Motor neuron (in vitro differentiated cells): ENCODE results near the gene CFAP91. TPM values are rescaled to one million over a fixed set of nuclear protein-coding genes. Genes with fewer than 3 reads are reported as not detected.
A peak's percentile ranks its signal among the peaks of the same experiment; 100 is the strongest.

Experiments used
- ATAC-seq, 8 experiments: fragments of 200-7000 bp; cut with Tn5 transposase; replicated peaks in 6 of 8; 2 replicates each; pipeline ENCODE4 v1.8.0; 2021; ENCODE audit warnings: mild to moderate bottlenecking in 8 of 8, moderate library complexity in 8 of 8
- H3K27ac ChIP-seq, 2 donors: fragments of 250-450 bp; sonication (Bioruptor Pico); 2 replicates each; pipeline ENCODE4 v1.9.0; 2021; ENCODE audit warnings: antibody characterized with exemption in 2 of 2, mild to moderate bottlenecking in 2 of 2, moderate library complexity in 1 of 2
- H3K4me1 ChIP-seq, 2 donors: fragments of 250-450 bp; sonication (Bioruptor Pico); replicated peaks in 1 of 2; 2 replicates each; pipeline ENCODE4 v1.6.1; 2021; ENCODE audit warnings: antibody characterized with exemption in 2 of 2, mild to moderate bottlenecking in 2 of 2, moderate library complexity in 1 of 2
- H3K4me3 ChIP-seq, 5 donors: fragments of 250-450 bp; sonication (Bioruptor Pico); 2 replicates each; pipeline ENCODE4 v1.9.0; 2021; ENCODE audit warnings: antibody characterized with exemption in 5 of 5, mild to moderate bottlenecking in 5 of 5, moderate library complexity in 4 of 5
- WGBS, 10 experiments: fragments of 450-650 bp; shearing (Covaris generic); methylation state at CpG; one replicate each; pipeline ENCODE4 v1.0.0; 2022; 5-methylcytosine and 5-hydroxymethylcytosine counted together
- in situ Hi-C, 9 experiments: fragments of 400-800 bp; cut with MboI; loops; one replicate each; pipeline ENCODE4 v1.15.0; 2021; ENCODE audit warnings: low sequenced_read_pairs in 9 of 9, low pct_unique_long_range_greater_than_20kb in 2 of 9; ENCODE audit not compliant: unreplicated experiment in 9 of 9
- total RNA-seq, 8 experiments: library from RNA; unstranded; fragments of 300-600 nt; gene quantifications; 2 replicates each; pipeline versions ENCODE4 v1.2.3 to v1.2.4, GENCODE V29; 2022

Gene CFAP91
- 10 to 100 TPM in 3 of 8 experiments, 1 to 10 TPM in 3, under 1 TPM in 1, not detected in 1; 0.90 to 19.7 (median 6.4) TPM for total RNA-seq

GRCh38 chr3:119702530-119703527 lies at the start of gene CFAP91:
Gene CFAP91 (plus strand): TSS chr3:119703022. CDS start chr3:119703099, 77 bp downstream.
- H3K4me3 ChIP-seq: peak within 1 kb of the TSS; percentile 45 to 65 (median 52)
- 0 to 17% (median 2%) methylated on average over 1 to 30 of the region's 59 CpGs; no CpG with 5 or more reads in 5 of the 10 experiments for WGBS, 10 experiments
- ATAC-seq: peak; percentile 96 to 99 (median 97)
- in situ Hi-C loops: no loop called here
- H3K4me1 ChIP-seq: peaks cover 5 to 9% of the 10 kb centered on the region in 2 donors
- peak within 1 kb of the TSS in 1 of 2 donors; percentile 40 for H3K27ac ChIP-seq

GRCh38 chr3:119653876-119654275 lies 48.9 kb upstream of the CFAP91 start:
- no peak for ATAC-seq
- Histone ChIP-seq H3K4me1 (no peaks in the 10 kb centered on the region), H3K4me3 (no peak overlapping the region), H3K27ac (no peak overlapping the region)
- in situ Hi-C loops: no loop called here
- 0 to 86% (median 40%) methylated on average over 1 to 2 of the region's 2 CpGs; no CpG with 5 or more reads in 1 of the 10 experiments for WGBS, 10 experiments

GRCh38 chr3:119657887-119658702 lies 44.7 kb upstream of the CFAP91 start:
- WGBS, 10 experiments: 40 to 100% (median 81%) methylated on average over 1 to 4 of the region's 4 CpGs

GRCh38 chr3:119658994-119659393 lies 43.8 kb upstream of the CFAP91 start:
- Histone ChIP-seq H3K27ac (no peak overlapping the region), H3K4me1 (no peaks in the 10 kb centered on the region), H3K4me3 (no peak overlapping the region)
- no peak for ATAC-seq
- WGBS, 10 experiments: 50 to 100% (median 83%) methylated on average over 1 to 2 of the region's 2 CpGs; no CpG with 5 or more reads in 2 of the 10 experiments
- in situ Hi-C loops: no loop called here

More at GRCh38 chr3:119657887-119658702, 44.7 kb upstream of the CFAP91 start:
- H3K4me1 ChIP-seq: no peaks in the 10 kb centered on the region
- H3K27ac ChIP-seq: no peak overlapping the region
- no peak overlapping the region for H3K4me3 ChIP-seq
- no peak for ATAC-seq
- in situ Hi-C loops: no loop called here

- WGBS, 10 experiments: 40 to 100% (median 69%) methylated on average over 1 to 6 of the region's 9 CpGs; no CpG with 5 or more reads in 2 of the 10 experiments
- in situ Hi-C loops: no loop called here
- Histone ChIP-seq H3K27ac (no peak overlapping the region), H3K4me3 (no peak overlapping the region), H3K4me1 (no peaks in the 10 kb centered on the region)
- ATAC-seq: no peak
Measured at GRCh38 chr3:119659606-119660291, 43.1 kb upstream of the CFAP91 start.

- Histone ChIP-seq H3K4me1 (no peaks in the 10 kb centered on the region), H3K27ac (no peak within 1 kb of the TSS), H3K4me3 (no peak within 1 kb of the TSS)
- in situ Hi-C loops: no loop called here
- 17 to 100% (median 95%) methylated on average over 1 to 5 of the region's 9 CpGs; no CpG with 5 or more reads in 1 of the 10 experiments for WGBS, 10 experiments
- ATAC-seq: no peak
Measured at GRCh38 chr3:119660474-119661440, 42.1 kb upstream of the CFAP91 start, which contains the start of gene POPDC2. Gene POPDC2 (minus strand): TSS chr3:119660589. CDS start chr3:119660423, 166 bp downstream.

GRCh38 chr3:119662604-119663373 lies 40.0 kb upstream of the CFAP91 start:
- Histone ChIP-seq H3K4me1 (no peaks in the 10 kb centered on the region), H3K4me3 (no peak overlapping the region), H3K27ac (no peak overlapping the region)
- in situ Hi-C loops: no loop called here
- WGBS, 10 experiments: 0 to 100% (median 50%) methylated on average over 1 of the region's 1 CpG; no CpG with 5 or more reads in 1 of the 10 experiments
- peak in 2 of 8 experiments; percentile 54 to 72 for ATAC-seq

- no peaks in the 10 kb centered on the region for H3K4me1 ChIP-seq
- in situ Hi-C loops: no loop called here
- peak in 2 of 8 experiments; percentile 37 to 63 for ATAC-seq
- no peak overlapping the region for H3K27ac ChIP-seq
- WGBS, 10 experiments: 0 to 100% (median 80%) methylated on average over 1 to 2 of the region's 2 CpGs
- H3K4me3 ChIP-seq: no peak overlapping the region
Measured at GRCh38 chr3:119663885-119664284, 38.9 kb upstream of the CFAP91 start.

- in situ Hi-C loops: no loop called here
Measured at GRCh38 chr3:119664370-119664769, 38.5 kb upstream of the CFAP91 start.

GRCh38 chr3:119664850-119665379 lies 37.9 kb upstream of the CFAP91 start:
- Histone ChIP-seq H3K4me3 (no peak overlapping the region), H3K27ac (no peak overlapping the region), H3K4me1 (no peaks in the 10 kb centered on the region)
- no peak for ATAC-seq
- 67 to 100% (median 84%) methylated on average over 1 to 4 of the region's 4 CpGs; no CpG with 5 or more reads in 1 of the 10 experiments for WGBS, 10 experiments
- in situ Hi-C loops: no loop called here

More at GRCh38 chr3:119664370-119664769, 38.5 kb upstream of the CFAP91 start:
- WGBS, 10 experiments: 51 to 100% (median 71%) methylated on average over 1 to 4 of the region's 4 CpGs; no CpG with 5 or more reads in 2 of the 10 experiments
- Histone ChIP-seq H3K4me1 (no peaks in the 10 kb centered on the region), H3K27ac (no peak overlapping the region), H3K4me3 (no peak overlapping the region)
- ATAC-seq: no peak
